ENCODE data around the gene MRPL32.

MRPL32 gene

DNA sequence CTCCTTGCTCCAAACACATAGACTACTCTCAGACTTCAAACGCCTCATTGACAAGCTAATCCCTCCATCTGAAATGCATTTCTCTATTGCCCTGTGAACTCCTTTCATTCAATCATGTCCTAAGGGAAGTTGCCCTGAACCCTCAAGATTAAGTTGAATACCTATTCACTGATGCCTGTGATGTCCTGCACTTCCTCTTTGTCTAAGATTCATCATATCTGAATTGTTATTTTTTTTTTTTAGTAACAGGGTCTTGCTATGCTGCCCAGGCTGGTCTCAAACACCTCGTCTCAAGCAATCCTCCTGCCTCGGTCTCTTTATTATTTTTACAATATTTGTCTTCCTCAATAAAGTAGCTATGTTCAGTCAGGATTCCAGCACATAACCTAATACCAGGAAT lies 3.4 kb upstream of the MRPL32 start:
- no peak for DNase-seq

DNA sequence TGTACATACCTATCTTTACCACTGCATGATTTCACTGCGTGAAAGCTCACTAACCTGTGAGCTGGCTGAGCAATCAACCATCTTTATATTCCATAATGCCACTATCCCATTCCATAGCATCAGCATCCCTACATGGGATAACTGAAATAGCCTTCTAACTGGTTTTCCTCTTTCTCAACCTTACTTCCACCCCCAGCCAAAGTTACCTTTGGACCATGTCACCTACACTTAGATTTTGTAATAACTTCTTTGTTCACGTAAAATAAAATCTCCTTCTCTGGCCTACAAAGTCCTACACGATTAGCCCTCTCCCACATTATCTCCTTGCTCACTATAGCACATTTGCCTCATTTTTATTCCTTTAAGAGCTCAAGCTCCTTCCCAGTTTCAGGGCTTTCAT lies 2.7 kb upstream of the MRPL32 start:
- DNase-seq, result no peak

GRCh38 chr7:42930889-42931288 lies 1.3 kb upstream of the MRPL32 start:
- DNase-seq, result no peak

- DNase-seq, result peak; percentile 47
These were observed 736 bp upstream of the MRPL32 start for GRCh38 chr7:42931447-42931833.

DNA sequence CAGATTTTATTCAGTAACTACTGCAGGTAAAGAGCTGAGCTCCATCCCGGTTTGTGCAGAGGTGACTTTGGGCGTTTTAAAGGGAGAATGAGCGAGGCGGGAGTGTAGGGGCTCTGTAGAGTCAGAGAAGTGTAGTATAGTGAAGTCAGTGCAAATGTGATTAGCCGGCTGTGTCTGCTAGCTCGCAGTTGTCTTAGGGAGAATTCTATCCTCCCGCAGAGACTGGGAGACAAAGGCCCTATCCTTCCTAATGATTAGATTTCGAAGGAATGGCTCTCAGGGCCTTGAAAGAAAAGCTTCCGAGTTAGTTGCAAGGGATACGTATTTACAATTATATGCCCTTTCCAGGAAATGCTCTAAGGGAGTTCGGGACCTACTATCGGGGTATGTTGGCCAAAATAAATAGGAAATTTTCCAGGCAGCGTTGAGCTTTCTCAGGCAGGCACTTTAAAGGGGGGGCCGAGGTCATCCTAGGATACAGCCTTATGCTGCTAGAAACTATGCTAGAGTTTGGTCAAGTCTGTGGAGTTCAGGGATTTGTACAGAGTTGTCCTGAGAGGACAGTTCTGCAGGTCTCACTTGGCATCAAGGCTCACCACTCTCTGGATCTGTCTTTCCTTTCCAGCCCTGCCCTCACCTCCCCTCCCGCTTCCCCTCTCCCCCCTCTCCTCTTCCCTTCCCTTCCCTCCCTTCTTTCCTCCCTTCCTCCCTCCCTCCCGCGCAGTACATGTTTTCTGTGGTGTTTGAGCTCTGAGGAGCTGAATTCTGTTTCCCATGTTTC lies 825 bp downstream of the MRPL32 start:
- no peak for DNase-seq

DNA sequence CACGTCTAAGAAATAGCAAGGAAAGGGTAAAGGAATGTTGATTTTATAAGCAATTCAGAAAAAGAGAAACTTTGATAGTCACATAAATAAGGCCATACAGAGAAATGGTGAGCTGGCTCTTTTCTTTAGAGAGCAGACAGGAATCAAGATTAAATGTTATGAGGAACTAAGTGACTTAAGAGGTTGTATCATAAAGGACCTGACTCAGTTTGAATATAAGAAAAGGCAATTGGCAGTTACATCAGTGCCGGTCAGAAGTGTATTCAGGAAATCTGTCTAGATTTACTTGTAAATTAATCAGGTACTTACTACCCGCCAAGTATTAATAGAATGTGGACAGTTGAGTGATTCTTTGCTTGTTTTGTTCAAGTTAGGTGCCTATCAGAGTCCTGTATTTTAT lies 2.1 kb downstream of the MRPL32 start:
- DNase-seq, result no peak

- DNase-seq, result no peak
These were observed 3.7 kb downstream of the MRPL32 start for GRCh38 chr7:42935861-42936260.

GRCh38 chr7:42939457-42940240 lies 7.5 kb downstream of the MRPL32 start:
- DNase-seq, result no peak

DNA sequence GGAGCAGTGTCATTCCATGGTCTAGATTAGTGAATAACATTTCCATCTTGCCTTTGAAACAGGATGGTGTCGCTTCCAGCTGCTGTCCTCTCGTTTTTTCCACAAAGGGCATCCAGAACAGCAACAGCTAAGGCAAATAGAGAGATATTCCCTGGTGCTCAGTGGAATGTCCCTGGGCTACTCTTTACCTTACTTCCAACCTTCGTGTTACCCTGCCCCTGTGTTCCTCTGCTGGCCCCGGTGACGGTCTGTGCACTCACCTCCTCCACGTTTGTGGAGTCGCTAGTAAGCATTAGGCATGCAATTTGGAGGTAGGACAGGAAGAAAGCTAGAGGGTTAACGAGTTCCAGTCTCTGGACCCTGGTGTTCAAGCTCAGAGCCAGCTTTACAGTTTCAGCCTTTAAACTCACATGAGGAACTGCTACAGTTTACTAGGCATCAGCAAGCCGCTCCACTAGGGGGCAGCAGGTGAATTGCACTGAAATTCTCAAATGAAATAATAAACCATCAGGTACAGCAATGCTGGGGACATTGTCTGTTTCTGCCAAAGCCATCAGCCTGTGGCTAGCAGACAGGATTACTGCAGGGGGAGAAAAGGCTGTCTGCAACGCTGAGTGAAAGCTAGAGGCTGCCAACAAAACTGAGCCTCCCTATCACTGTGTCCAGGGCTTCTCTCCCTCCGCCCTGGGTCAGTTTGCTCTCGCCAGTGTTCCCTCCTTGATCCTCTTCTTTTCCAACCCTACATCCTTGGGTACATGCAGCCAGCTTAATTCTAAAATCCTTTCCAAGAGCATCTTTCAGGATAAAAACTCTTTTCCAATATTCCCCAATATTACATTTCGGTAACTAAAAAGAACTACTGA lies 9.0 kb downstream of the MRPL32 start:
- DNase-seq, result peak; percentile 69

DNA sequence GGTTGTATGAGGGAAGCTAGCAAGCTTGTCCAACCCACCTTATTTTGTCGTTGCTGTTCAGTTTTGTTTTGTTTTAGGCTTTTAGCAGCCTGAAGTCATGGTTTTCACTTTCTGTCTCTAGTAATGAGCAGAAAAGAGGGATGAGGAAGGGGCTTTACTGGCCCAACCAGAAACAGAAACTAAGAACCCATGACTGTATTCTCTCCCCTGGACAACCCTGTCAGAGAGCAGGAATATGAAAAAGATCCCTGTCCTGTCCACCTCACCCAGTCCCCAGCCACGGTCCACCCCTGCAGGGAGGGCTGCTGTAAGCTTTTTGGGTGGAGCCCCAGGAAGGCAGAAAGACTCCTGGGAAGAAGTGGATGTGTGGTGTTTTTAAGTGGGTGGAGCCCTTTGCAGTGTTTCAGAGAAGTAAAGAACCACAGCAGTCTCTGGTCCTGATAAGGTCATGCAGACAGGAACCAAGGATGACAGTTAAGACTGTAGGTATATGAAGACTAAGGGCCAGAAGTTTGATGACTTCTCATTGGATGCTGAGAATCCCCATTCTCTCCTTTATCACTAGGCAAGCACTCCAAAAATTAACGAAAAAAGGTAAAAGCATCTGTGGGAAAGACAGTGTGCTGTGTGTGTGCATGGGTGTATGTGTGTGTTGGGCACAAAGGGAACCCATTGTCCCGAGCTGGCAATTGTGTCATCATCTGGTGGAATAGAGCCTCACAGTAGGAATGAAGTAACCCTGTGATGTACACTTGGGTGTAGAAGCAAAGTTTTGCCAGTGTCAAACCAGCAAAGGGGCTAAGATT lies 13.8 kb downstream of the MRPL32 start:
- DNase-seq, result no peak

DNA sequence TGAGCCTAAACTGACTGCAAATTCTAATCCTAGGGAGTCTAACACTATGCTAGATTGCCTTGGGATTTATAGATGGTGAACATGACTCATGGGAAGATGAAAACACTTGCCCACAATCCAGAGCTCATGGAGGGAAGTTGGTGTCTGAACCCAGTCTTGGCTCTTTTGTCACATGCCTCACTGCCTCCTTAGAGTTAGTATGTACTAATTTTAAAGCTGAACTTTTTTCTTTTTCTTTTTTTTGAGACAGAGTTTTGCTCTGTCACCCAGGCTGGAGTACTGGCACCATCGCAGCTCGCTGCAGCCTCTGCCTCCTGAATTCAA lies 14.4 kb downstream of the MRPL32 start:
- DNase-seq, result no peak

DNA sequence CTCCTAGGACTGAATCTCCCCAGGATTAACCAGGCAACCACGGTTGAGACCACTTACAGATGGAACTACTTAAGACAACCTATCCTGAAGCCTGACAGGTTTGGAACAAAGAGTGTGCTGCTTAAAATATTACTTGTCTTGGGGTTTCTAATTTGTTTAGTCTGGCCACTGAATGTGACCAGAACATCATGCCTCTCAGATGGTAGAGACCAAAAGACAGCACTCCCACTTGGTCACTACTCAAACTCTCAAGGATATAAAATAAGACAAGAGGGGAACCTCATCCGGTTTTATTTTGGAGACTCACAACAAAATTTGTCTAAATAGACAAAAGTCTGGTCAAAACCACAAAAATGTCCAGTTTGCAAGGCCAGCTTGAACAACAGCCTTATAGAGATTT lies 15.3 kb downstream of the MRPL32 start:
- no peak for DNase-seq

DNA sequence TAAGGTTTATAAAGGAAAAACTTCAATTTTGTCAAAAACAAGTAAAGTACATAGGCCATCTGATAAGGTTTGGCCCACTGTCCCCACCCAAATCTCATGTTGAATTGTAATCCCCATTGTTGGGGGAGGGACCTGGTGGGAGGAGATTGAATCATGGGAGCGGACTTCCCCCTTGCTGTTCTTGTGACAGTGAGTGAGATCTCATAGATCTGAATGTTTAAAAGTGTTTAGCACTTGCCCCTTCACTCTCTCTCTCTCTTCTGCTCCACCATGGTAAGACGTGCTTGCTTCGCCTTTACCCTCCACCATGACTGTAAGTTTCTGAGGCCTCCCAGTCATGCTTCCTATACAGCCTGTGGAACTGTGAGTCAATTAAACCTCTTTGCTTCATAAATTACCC lies 18.2 kb downstream of the MRPL32 start:
- DNase-seq, result no peak

DNA sequence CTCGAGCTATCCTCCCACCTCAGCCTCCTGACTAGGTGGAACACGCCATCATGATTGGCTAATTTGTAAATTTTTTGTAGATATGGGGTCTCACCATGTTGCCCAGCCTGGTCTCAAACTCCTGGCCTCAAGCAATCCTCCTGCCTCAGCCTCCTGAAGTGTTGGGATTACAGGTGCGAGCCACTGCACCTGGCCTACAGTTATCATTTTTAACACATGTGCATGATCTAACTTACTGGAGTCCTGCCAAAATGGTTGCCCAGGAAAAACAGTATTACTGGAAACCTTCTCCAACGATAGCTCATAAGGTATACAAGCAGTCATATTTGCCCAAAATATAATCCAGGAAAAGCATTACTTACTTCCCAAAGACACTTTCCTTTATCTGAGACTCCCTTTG lies 20.2 kb downstream of the MRPL32 start:
- DNase-seq, result no peak

GRCh38 chr7:42953994-42954393 lies 21.8 kb downstream of the MRPL32 start:
- no peak for DNase-seq

DNA sequence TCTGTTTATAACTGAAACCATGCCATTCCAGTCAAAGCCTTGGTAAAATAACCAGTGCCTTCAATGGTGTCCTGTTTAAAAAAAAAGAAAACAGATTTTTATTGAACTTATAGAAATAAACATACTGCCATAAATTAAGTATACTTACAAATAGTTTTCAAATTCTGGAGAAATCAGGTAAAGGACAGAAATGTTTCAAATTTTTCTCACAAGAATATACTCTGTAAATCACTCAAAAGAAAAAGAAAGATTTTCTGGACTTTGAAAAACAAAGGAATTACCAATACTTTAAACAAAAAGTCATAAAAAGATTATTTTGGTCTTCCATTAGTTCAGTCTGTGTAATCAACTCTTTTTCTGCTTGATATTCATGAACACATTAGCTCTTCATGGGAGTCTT lies 23.9 kb downstream of the MRPL32 start:
- no peak for DNase-seq

GRCh38 chr7:42959549-42959948 lies 27.4 kb downstream of the MRPL32 start:
- DNase-seq, result no peak

DNA sequence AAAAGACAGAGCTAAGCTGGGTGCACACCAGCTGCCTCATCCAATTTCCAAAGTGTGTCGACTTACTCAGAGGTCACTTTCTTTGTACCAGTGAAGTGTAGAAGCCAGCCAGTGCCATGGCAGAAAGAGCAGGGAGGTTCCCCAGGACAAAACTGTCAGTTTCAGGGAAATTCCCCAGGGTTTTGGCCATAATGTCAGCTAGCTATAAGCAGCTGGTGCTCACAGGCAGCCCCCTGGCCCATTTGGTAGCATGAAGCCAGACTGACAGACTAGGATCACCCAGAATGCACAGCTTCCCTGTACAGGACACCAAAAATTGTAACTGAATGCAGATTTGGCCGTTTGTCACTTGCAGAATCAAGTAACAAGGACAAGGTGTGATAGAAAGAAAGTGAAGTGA lies 28.6 kb downstream of the MRPL32 start:
- no peak for DNase-seq

GRCh38 chr7:42961170-42961569 lies 29.0 kb downstream of the MRPL32 start:
- DNase-seq, result no peak

DNA sequence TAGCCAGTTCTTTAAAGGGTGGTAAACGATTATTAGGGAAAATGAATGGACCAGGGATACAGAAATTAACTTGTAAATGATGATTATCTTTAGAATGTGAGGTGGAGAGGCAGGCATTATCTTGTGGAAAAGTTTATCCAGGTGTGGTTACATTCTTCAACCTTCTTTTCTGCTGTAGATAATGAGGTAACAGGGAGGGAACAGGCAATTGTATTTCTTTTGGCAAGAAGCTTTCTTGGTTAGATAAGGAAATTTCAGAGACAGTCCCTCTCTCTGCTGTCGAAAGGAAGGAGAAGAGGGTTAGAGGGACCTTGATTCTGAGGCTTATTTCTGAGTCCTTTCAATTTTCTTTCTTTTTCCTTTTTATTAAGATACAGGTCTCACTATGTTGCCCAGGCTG lies 32.1 kb downstream of the MRPL32 start:
- DNase-seq, result no peak

DNA sequence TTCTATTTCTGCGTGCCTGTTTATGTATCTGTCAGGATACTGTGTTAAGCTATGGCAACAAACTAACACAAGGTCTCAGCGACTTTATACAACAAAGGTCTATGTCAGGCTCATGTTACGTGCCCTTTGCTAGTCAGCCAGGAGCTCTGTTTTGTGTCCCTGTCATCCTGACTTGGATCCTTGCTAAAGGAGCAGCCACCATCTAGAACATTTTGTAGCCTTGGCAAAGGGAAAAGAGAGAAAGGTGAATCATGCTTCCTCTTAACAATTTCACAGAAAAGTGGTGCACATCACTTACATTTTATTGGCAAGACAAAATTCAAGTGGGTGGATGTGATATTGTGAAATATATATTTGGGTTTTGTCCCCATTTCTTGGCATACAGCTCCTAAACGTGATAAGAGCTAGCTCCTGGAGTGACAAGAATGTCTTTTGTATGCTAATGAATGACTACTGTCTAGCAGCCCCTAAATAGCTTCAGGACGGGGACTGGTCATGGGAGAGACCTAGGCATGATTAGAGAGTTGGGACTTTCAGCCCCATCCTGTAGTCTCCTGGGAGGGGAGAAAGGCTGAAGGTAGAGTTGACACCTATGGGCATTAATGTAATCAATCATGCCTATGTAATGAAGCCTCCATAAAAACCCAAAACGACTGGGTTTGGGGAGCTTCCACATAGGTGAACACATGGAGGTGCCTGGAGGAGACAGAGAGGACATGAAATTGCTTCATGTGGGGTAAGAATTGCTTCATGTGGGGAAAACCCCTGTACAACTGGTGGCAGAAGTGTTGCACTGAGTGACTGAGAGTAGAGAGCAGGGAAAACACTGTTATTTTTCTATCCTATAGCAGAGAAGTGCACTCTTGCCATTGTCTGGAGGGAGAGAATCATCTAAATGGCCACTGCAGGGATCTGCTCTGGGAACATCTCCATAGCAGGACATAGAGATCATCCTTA lies 33.0 kb downstream of the MRPL32 start:
- no peak for DNase-seq

GRCh38 chr7:42967391-42967790 lies 35.2 kb downstream of the MRPL32 start:
- DNase-seq, result no peak

Data from CD4-positive, alpha-beta T cell treated with Interleukin-21 for 1 hour (primary cell).